ENCODE data around the gene DHX30. TPM values are rescaled to one million over a fixed set of nuclear protein-coding genes. Genes with fewer than 3 reads are reported as not detected.

DHX30 gene
- total and polyA plus RNA-seq, 9 of the 15 experiments (the other 6 are each of a cell fraction or from before 2014, with no cell fraction given) = 12.3 to 158 (median 79.0) TPM

DNA sequence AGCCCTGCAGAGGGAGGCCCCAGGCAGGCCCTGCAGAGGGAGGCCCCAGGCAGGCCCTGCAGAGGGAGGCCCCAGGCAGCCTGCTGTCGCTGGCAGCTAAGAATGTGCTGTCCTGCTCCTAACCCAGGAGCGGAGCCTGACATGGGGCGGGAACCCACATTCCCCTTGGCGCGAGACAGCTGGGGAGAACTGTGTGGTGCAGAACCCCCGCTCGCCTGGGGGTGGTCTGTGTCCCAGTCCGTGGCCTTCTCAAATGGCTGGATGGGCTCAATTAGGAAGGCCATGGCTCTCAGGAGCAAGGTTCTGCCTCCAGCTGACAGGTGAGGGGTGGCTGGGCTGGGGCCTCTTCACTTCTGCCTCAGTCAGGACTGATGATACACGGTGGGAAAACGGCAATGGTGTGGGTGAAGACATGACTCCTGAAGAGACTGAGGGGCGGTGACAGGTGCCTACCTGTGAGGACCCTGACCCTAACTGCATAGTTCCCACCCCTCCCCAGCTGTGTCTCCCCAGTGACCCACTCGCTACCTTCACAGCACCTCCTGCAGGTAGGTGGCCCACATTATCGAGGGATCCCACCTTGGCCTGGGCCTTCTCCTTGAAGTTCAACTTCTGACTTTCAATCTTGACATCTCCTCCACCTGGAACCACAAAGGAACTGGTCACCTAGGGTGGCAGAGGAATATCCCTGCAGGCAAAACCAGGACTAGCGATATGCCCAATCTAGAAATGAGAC, 52.0 kb downstream of the DHX30 start:
- CTCF ChIA-PET (ENCODE audit: low intra/inter-chr PET ratio) = no interaction called here

More for the DNA sequence above, 52.0 kb downstream of the DHX30 start:
- Histone ChIP-seq H3K9ac (ENCODE audit: insufficient read depth in 1 of 2, low read depth in 2 of 2, low read length in 2 of 2) (0 out of 4 replicates have a peak overlapping the region, but pooled peaks of 1 of the 2 experiments have one; percentile 6), H2AFZ (ENCODE audit: low read depth, low read length) (no peak overlapping the region), H3K27me3 (ENCODE audit: control insufficient read depth in 2 of 2, insufficient read depth in 2 of 2, low read length in 2 of 2) (no peaks in the 10 kb centered on the region), H4K20me1 (replicated peaks; ENCODE audit: control insufficient read depth, insufficient read depth, low read length) (peaks cover 8% of the 10 kb centered on the region), H3K27ac (ENCODE audit: extremely low read depth, low read depth, low read length) (no peak overlapping the region), H3K4me2 (ENCODE audit: insufficient read depth, low read length) (no peak overlapping the region), H3K36me3 (ENCODE audit: control insufficient read depth, insufficient read depth, low read length) (peaks cover 75% of the 10 kb centered on the region; the same call in 2 of the 3 replicates), H3K9me1 (ENCODE audit: control insufficient read depth, insufficient read depth, low read length) (no peaks in the 10 kb centered on the region), H3K4me1 (replicated peaks in 1 of 2; ENCODE audit: control insufficient read depth in 2 of 2, insufficient read depth in 2 of 2, low read length in 2 of 2) (peaks cover 0 to 9% of the 10 kb centered on the region in 2 experiments; a peak in 2 of 5 replicates), H3K9me3 (replicated peaks; ENCODE audit: control insufficient read depth, insufficient read depth, low read depth, low read length) (no peaks in the 10 kb centered on the region), H3K79me2 (ENCODE audit: control insufficient read depth, insufficient read depth, low read length) (no peaks in the 10 kb centered on the region), H3K4me3 (no peak overlapping the region)
- ATAC-seq (no peak), FAIRE-seq (no peak), DNase-seq (ENCODE audit: extremely low read depth in 1 of 4, low spot score in 3 of 4) (no peak)
- 80% methylated on average over 14 of the region's 14 CpGs for WGBS (ENCODE audit: insufficient coverage, low coverage, missing lambda C conversion rate)
- in situ Hi-C loops (cut with MboI) (no loop called here), intact Hi-C loops (cut with micrococcal nuclease) (loop anchor here (5.0 kb wide), 1 partner anchor 297 kb away; no protein-coding TSS in a partner anchor)
- no peak for TF ChIP-seq STAG1 (CRISPR knock-in tag; IDR thresholded peaks at IDR 0.05; ENCODE audit: borderline replicate concordance)
- no peak for TF ChIP-seq ZNF175 (CRISPR knock-in tag; IDR thresholded peaks at IDR 0.05; ENCODE audit: low read depth)
- TF ChIP-seq, protein P1, sequence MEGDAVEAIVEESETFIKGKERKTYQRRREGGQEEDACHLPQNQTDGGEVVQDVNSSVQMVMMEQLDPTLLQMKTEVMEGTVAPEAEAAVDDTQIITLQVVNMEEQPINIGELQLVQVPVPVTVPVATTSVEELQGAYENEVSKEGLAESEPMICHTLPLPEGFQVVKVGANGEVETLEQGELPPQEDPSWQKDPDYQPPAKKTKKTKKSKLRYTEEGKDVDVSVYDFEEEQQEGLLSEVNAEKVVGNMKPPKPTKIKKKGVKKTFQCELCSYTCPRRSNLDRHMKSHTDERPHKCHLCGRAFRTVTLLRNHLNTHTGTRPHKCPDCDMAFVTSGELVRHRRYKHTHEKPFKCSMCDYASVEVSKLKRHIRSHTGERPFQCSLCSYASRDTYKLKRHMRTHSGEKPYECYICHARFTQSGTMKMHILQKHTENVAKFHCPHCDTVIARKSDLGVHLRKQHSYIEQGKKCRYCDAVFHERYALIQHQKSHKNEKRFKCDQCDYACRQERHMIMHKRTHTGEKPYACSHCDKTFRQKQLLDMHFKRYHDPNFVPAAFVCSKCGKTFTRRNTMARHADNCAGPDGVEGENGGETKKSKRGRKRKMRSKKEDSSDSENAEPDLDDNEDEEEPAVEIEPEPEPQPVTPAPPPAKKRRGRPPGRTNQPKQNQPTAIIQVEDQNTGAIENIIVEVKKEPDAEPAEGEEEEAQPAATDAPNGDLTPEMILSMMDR (IDR thresholded peaks at IDR 0.05 in 2 of 3, conservative IDR thresholded peaks at IDR 0.05 in 1 of 3; ENCODE audit: insufficient read depth in 2 of 3, low read depth in 1 of 3, low read length in 3 of 3) = 0 out of 6 replicates have a peak, but pooled peaks of 2 of the 3 experiments have one; percentile 8 to 24
- TF ChIP-seq POLR2G (IDR thresholded peaks at IDR 0.05; ENCODE audit: low read depth, low read length) = peak; percentile 52
- no peak for TF ChIP-seq BMI1 (IDR thresholded peaks at IDR 0.05; ENCODE audit: low read length)
- no peak for TF ChIP-seq GATA2 (CRISPR knock-in tag; IDR thresholded peaks at IDR 0.05)
- no peak for TF ChIP-seq BDP1 (IDR thresholded peaks at IDR 0.05; ENCODE audit: insufficient read depth, insufficient read length)
- no peak for TF ChIP-seq ZNF282 (CRISPR knock-in tag; IDR thresholded peaks at IDR 0.05)
- TF ChIP-seq NCOA2 (IDR thresholded peaks at IDR 0.05; ENCODE audit: partially characterized antibody in 2 of 2) = no peak
- peak; percentile 74 for TF ChIP-seq RBM22 (IDR thresholded peaks at IDR 0.05; ENCODE audit: low read depth, low read length, poor library complexity, severe bottlenecking)
- POLR2A ChIA-PET = interaction anchor here (1.0 kb wide), 1 partner anchor 11 kb away, joined by 3 read pairs; no protein-coding TSS in a partner anchor
- no TSS peak for BruUV-seq (replicated peaks)
